Measurements from ENCODE around the gene GGT5.
A peak's percentile ranks its signal among the peaks of the same experiment; 100 is the strongest.
"Not testable (repeated sequence)": the region's sequence is repeated elsewhere in the genome, so short reads cannot be mapped to it uniquely, and the experiment has no call there.

Gene GGT5

GRCh38 chr22:24245030-24245431 is at the start of gene GGT5:
Gene GGT5, minus strand, starts transcription at chr22:24245082. Its CDS starts 357 bp downstream, at chr22:24244725.
- peak; percentile 62 for DNase-seq

GRCh38 chr22:24292202-24292830 is 47.4 kb upstream of the GGT5 start:
- not testable (repeated sequence) for DNase-seq

GRCh38 chr22:24291515-24292201 is 46.8 kb upstream of the GGT5 start:
- DNase-seq: no peak

GRCh38 chr22:24290459-24290858 is 45.6 kb upstream of the GGT5 start:
- no peak for DNase-seq

- no peak for DNase-seq
Measured at GRCh38 chr22:24289741-24290163, 44.9 kb upstream of the GGT5 start.

- DNase-seq: no peak
Measured at GRCh38 chr22:24289114-24289513, 44.2 kb upstream of the GGT5 start.

GRCh38 chr22:24287801-24288200 is 42.9 kb upstream of the GGT5 start:
- DNase-seq: not testable (repeated sequence)

- DNase-seq: not testable (repeated sequence)
Measured at GRCh38 chr22:24287212-24287611, 42.3 kb upstream of the GGT5 start.

GRCh38 chr22:24285245-24285644 is 40.4 kb upstream of the GGT5 start:
- DNase-seq: no peak

- DNase-seq: no peak
Measured at GRCh38 chr22:24284747-24285203, 39.9 kb upstream of the GGT5 start.

- no peak for DNase-seq
Measured at GRCh38 chr22:24282401-24282800, 37.5 kb upstream of the GGT5 start.

GRCh38 chr22:24280363-24280762 is 35.5 kb upstream of the GGT5 start:
- not testable (repeated sequence) for DNase-seq

- DNase-seq: not testable (repeated sequence)
Measured at GRCh38 chr22:24274696-24275405, 30.0 kb upstream of the GGT5 start.

- not testable (repeated sequence) for DNase-seq
Measured at GRCh38 chr22:24273906-24274305, 29.0 kb upstream of the GGT5 start.

- DNase-seq: not testable (repeated sequence)
Measured at GRCh38 chr22:24273031-24273430, 28.1 kb upstream of the GGT5 start.

GRCh38 chr22:24271386-24271854 is 26.5 kb upstream of the GGT5 start:
- DNase-seq: no peak

GRCh38 chr22:24270556-24271385 is 25.9 kb upstream of the GGT5 start, which contains the start of gene SPECC1L:
Gene SPECC1L, plus strand, starts transcription at chr22:24270831. Its CDS starts 31,401 bp downstream, at chr22:24302232.
- DNase-seq: peak; percentile 62

- not testable (repeated sequence) for DNase-seq
Measured at GRCh38 chr22:24266495-24266894, 21.6 kb upstream of the GGT5 start.

- DNase-seq: no peak
Measured at GRCh38 chr22:24265734-24266133, 20.9 kb upstream of the GGT5 start.

- not testable (repeated sequence) for DNase-seq
Measured at GRCh38 chr22:24264329-24264896, 19.5 kb upstream of the GGT5 start.

- DNase-seq: not testable (repeated sequence)
Measured at GRCh38 chr22:24263479-24263878, 18.6 kb upstream of the GGT5 start.

- DNase-seq: not testable (repeated sequence)
Measured at GRCh38 chr22:24262185-24262749, 17.4 kb upstream of the GGT5 start.

All from GF-D8 (cell line).